Neural crest cell (in vitro differentiated cells): ENCODE data around the gene NOD1. TPM values are rescaled to one million over a fixed set of nuclear protein-coding genes. Genes with fewer than 3 reads are reported as not detected.

Experiments used
- DNase-seq: peaks from one replicate; pipeline ENCODE4 v3.0.0; 2021; ENCODE audit warnings: low read depth, mixed read lengths, low spot score
- H3K27ac Mint-ChIP-seq: one replicate; pipeline ENCODE4 v1.8.0; 2021; ENCODE audit warnings: mild to moderate bottlenecking, mixed read lengths; ENCODE audit not compliant: unreplicated experiment
- H3K27me3 Mint-ChIP-seq: 2 replicates; pipeline ENCODE4 v1.8.0; 2021; ENCODE audit warnings: low read depth, mild to moderate bottlenecking, mixed read lengths
- H3K36me3 Mint-ChIP-seq: 2 replicates; pipeline ENCODE4 v1.8.0; 2021; ENCODE audit warnings: low read depth, mild to moderate bottlenecking, mixed read lengths
- H3K4me1 Mint-ChIP-seq: 2 replicates; pipeline ENCODE4 v1.8.0; 2021; ENCODE audit warnings: mixed read lengths
- H3K4me3 Mint-ChIP-seq: one replicate; pipeline ENCODE4 v1.8.0; 2021; ENCODE audit warnings: mild to moderate bottlenecking, mixed read lengths
- H3K9me3 Mint-ChIP-seq: 2 replicates; pipeline ENCODE4 v1.8.0; 2021; ENCODE audit warnings: mixed read lengths
- total RNA-seq: library from RNA; stranded (reverse); gene quantifications from 2 replicates; pipeline ENCODE4 v1.2.1, GENCODE V29; 2021
- TF ChIP-seq, protein P1 (sequence below): fragments of 200-600 bp; sonication (generic); conservative IDR thresholded peaks from 2 replicates; pipeline ENCODE4 v1.5.0; 2021; ENCODE audit warnings: antibody characterized with exemption, mild to moderate bottlenecking

Gene NOD1
- total RNA-seq, 1 donor from 2014 or later: 8.1 TPM

DNA sequence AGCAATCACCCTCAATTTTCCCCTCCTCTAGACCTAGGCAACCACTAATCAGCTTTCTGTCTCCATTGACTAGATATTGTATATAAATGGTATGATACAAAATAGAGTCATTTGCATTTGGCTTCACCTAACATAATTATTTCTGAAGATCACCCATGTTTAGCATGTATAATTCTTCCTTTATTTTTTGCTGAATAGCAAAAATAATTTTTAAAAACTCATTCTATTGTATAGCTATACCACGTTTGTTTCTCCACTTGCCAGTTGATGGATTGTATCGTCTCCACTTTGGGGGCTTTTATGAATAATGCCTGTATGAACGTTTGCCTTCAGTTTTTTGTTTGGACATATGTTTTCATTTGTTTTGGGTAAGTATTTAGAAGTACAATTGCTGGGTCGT is 98.8 kb downstream of the NOD1 start:
- H3K4me1 Mint-ChIP-seq: no peaks in the 10 kb centered on the region
- TF ChIP-seq, protein P1, sequence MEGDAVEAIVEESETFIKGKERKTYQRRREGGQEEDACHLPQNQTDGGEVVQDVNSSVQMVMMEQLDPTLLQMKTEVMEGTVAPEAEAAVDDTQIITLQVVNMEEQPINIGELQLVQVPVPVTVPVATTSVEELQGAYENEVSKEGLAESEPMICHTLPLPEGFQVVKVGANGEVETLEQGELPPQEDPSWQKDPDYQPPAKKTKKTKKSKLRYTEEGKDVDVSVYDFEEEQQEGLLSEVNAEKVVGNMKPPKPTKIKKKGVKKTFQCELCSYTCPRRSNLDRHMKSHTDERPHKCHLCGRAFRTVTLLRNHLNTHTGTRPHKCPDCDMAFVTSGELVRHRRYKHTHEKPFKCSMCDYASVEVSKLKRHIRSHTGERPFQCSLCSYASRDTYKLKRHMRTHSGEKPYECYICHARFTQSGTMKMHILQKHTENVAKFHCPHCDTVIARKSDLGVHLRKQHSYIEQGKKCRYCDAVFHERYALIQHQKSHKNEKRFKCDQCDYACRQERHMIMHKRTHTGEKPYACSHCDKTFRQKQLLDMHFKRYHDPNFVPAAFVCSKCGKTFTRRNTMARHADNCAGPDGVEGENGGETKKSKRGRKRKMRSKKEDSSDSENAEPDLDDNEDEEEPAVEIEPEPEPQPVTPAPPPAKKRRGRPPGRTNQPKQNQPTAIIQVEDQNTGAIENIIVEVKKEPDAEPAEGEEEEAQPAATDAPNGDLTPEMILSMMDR: no peak
- H3K4me3 Mint-ChIP-seq: no peak overlapping the region
- peaks cover 11% of the 10 kb centered on the region for H3K36me3 Mint-ChIP-seq
- no peaks in the 10 kb centered on the region for H3K27me3 Mint-ChIP-seq
- DNase-seq: no peak
- H3K27ac Mint-ChIP-seq: no peak overlapping the region
- peaks cover 16% of the 10 kb centered on the region for H3K9me3 Mint-ChIP-seq

DNA sequence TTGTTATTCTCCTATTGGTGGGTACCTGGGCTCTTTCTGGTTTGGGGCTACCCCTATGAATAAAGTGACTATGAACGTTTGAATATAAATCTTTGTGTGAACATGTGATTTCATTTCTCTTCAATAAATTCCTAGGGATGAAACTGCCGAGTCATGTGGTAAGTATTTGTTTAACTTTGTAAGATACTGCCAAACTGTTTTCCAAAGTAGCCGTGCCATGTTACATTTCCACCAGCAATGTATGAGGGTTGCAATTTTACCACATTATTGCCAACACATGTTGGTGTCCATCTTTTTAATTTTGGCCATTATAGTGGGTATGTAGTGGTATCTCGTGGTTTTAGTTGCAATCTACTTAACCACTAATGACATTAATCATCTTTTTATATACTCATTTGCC is 99.5 kb downstream of the NOD1 start:
- DNase-seq: no peak
- Mint-ChIP-seq H3K27me3 (no peaks in the 10 kb centered on the region), H3K36me3 (peaks cover 11% of the 10 kb centered on the region), H3K4me1 (no peaks in the 10 kb centered on the region), H3K27ac (no peak overlapping the region), H3K9me3 (peaks cover 13% of the 10 kb centered on the region), H3K4me3 (no peak overlapping the region)
- TF ChIP-seq, protein P1: no peak

DNA sequence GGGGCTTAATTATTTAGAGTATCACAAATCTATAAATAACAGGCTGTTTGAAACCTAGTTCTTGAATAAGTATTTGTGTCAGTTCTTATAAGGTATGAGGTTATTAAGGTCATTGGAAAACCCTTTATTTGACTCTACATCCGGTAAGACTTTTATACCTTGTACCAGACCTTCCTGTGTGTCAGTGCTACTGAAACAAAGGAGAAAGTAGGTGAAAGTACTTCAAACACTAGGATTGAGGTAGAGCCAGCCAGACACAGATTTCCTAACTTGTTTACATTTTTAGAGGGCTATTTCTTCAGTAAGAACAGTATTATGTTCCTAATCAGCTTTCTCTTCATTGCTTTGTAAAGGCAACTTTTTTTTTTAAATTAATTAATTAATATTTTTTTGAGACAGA is 100.3 kb downstream of the NOD1 start:
- peaks cover 8% of the 10 kb centered on the region for H3K9me3 Mint-ChIP-seq

More for the DNA sequence above, 100.3 kb downstream of the NOD1 start:
- Mint-ChIP-seq H3K4me3 (no peak overlapping the region), H3K4me1 (no peaks in the 10 kb centered on the region), H3K27ac (no peak overlapping the region), H3K27me3 (no peaks in the 10 kb centered on the region), H3K36me3 (peaks cover 8% of the 10 kb centered on the region)
- TF ChIP-seq, protein P1: no peak
- DNase-seq: no peak

Other genes with a start within 250 kb of the NOD1 start
- gene ZNRF2, start 194.2 kb downstream of the NOD1 start, total RNA-seq: 5.3 and 5.4 TPM in 2 replicates
- gene GGCT, start 26.0 kb upstream of the NOD1 start, total RNA-seq: 73.1 and 77.5 TPM in 2 replicates
- 151 and 152 TPM in 2 replicates for gene GARS1, start 116.1 kb upstream of the NOD1 start, total RNA-seq
- 0.18 TPM in 1 of 2 replicates, not detected in the other for gene CRHR2, start 203.7 kb upstream of the NOD1 start, total RNA-seq